Prostate gland (tissue), 2 donors: ENCODE data around the gene LST1. TPM values are rescaled to one million over a fixed set of nuclear protein-coding genes. Genes with fewer than 3 reads are reported as not detected.

Experiments
- DNase-seq: peaks from one replicate; pipeline ENCODE4 v3.0.0-alpha.2; 2019; ENCODE audit warnings: low spot score
- H3K27ac ChIP-seq, 2 donors: fragments of 200-600 bp; sonication (generic); 2 replicates each; pipeline ENCODE4 v1.5.1; 2017 to 2019
- H3K27me3 ChIP-seq: fragments of 200-600 bp; sonication (generic); replicated peaks from 2 replicates; pipeline ENCODE4 v1.5.1; 2019; ENCODE audit not compliant: insufficient read depth
- H3K36me3 ChIP-seq, 2 donors: fragments of 200-600 bp; sonication (generic); 1 replicate in 1 of 2; 2 replicates in 1 of 2; pipeline versions ENCODE4 v1.5.1 to v1.8.1; 2017 to 2019
- H3K4me1 ChIP-seq: fragments of 200-600 bp; sonication (generic); replicated peaks from 2 replicates; pipeline ENCODE4 v1.5.1; 2019
- H3K4me3 ChIP-seq, 2 donors: fragments of 200-600 bp; sonication (generic); 2 replicates each; pipeline ENCODE4 v1.5.1; 2017 to 2019
- H3K9me3 ChIP-seq: fragments of 200-600 bp; sonication (generic); 2 replicates; pipeline ENCODE4 v1.5.1; 2017
- CTCF ChIP-seq, 4 experiments: fragments of 200-600 bp in 2 of 4; fragments of 450-650 bp in 2 of 4; sonication (generic) in 2 of 4; IDR thresholded peaks; 1 replicate in 3 of 4; 2 replicates in 1 of 4; pipeline ENCODE4 v1.5.1; 2016 to 2019; ENCODE audit warnings: antibody characterized with exemption in 4 of 4, mild to moderate bottlenecking in 2 of 4, moderate library complexity in 2 of 4
- POLR2A ChIP-seq: fragments of 450-650 bp; IDR thresholded peaks from one replicate; pipeline ENCODE4 v1.6.1; 2016; ENCODE audit warnings: antibody characterized with exemption, mild to moderate bottlenecking
- POLR2AphosphoS5 ChIP-seq: sonication (generic); formaldehyde crosslinking; IDR thresholded peaks from one replicate; pipeline ENCODE4 v1.6.1; 2017; ENCODE audit warnings: antibody characterized with exemption
- WGBS: methylation state at CpG from one replicate; pipeline ENCODE4 v1.1.5; 2018; 5-methylcytosine and 5-hydroxymethylcytosine counted together
- intact Hi-C: fragments of 100-400 bp; cut with DNase I; formaldehyde crosslinking; loops from one replicate; pipeline ENCODE4 v1.14.2; 2022
- microRNA-seq: library from miRNA; unstranded; fragments of <30 nt; microRNA quantifications from one replicate; pipeline ENCODE4, GENCODE V29; 2016
- small RNA-seq, 2 donors: library from RNA; depleted of rRNA; stranded (forward); fragments of <200 nt; gene quantifications; one replicate each; pipeline ENCODE3, GENCODE V24; 2016
- total RNA-seq, 2 donors: library from RNA; depleted of rRNA; stranded (reverse); fragments of >200 nt; gene quantifications; one replicate each; pipeline ENCODE4 v1.1.0, GENCODE V29; 2016

The LST1 gene
- total RNA-seq, 2 donors from 2014 or later, result 3.1 TPM; not detected in 1

GRCh38 chr6:31634131-31634530 is 48.1 kb downstream of the LST1 start:
- no peaks in the 10 kb centered on the region for H3K4me1 ChIP-seq
- WGBS, result 89% methylated on average over 3 of the region's 3 CpGs
- no peaks in the 10 kb centered on the region for H3K9me3 ChIP-seq
- DNase-seq, result no peak
- intact Hi-C loops, result no loop called here
- no peak overlapping the region for H3K4me3 ChIP-seq
- H3K27me3 ChIP-seq, result no peaks in the 10 kb centered on the region
- TF ChIP-seq POLR2A (no peak), CTCF (IDR thresholded peaks at IDR 0.05) (no peak), POLR2AphosphoS5 (no peak)
- H3K36me3 ChIP-seq, result peaks cover 27 to 37% of the 10 kb centered on the region in 2 donors
- peak overlapping the region in 1 of 2 donors; percentile 32 for H3K27ac ChIP-seq

GRCh38 chr6:31634969-31635575 is 49.0 kb downstream of the LST1 start:
- Histone ChIP-seq H3K36me3 (peaks cover 22 to 40% of the 10 kb centered on the region in 2 donors), H3K4me1 (no peaks in the 10 kb centered on the region), H3K27ac (no peak overlapping the region), H3K9me3 (no peaks in the 10 kb centered on the region), H3K4me3 (no peak overlapping the region), H3K27me3 (no peaks in the 10 kb centered on the region)
- TF ChIP-seq POLR2AphosphoS5 (no peak), POLR2A (no peak), CTCF (IDR thresholded peaks at IDR 0.05) (no peak)
- DNase-seq, result no peak
- WGBS, result 73% methylated on average over 11 of the region's 11 CpGs
- intact Hi-C loops, result no loop called here

DNA sequence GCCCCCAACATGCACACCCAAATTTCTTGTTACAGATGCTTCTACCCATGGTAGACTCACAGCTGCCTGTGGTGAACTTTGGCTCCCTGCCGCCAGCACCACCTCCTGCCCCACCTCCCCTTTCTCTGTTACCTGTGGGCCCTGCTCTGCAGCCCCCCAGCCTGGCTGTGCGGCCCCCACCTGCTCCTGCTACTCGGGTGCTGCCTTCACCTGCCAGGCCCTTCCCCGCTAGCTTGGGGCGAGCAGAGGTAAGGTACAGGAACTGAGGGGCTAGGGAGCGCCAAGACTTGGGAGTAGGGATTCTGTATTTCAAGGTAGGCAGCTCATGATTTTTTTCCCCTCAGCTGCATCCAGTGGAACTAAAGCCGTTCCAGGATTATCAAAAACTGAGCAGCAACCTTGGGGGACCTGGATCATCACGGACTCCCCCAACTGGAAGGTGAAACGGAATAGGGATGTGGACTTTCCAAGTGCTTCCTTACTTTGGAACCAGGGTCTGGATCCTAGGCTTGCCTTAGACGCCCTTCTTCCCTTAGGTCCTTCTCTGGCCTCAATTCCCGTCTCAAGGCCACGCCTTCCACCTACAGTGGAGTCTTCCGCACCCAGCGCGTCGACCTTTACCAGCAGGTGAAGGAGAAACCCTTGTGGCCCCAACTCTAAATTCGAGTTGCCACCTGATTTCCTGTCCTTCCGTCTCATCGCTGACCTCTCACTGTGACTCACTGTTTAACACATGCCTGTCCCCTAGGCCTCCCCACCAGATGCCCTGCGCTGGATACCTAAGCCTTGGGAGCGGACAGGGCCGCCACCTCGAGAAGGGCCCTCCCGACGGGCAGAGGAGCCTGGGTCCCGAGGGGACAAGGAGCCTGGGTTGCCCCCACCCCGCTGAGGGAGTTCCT is 50.9 kb downstream of the LST1 start:
- Histone ChIP-seq H3K9me3 (no peaks in the 10 kb centered on the region), H3K36me3 (peaks cover 31 to 44% of the 10 kb centered on the region in 2 donors), H3K27ac (no peak overlapping the region), H3K4me1 (no peaks in the 10 kb centered on the region), H3K27me3 (no peaks in the 10 kb centered on the region), H3K4me3 (no peak overlapping the region)
- TF ChIP-seq POLR2A, result no peak
- TF ChIP-seq POLR2AphosphoS5, result no peak
- TF ChIP-seq CTCF (IDR thresholded peaks at IDR 0.05), result no peak
- intact Hi-C loops, result no loop called here
- DNase-seq, result no peak
- 74% methylated on average over 27 of the region's 27 CpGs for WGBS

Small RNAs within 50 kb of the gene (microRNA-seq; reads per million reads assigned to microRNA genes)
- 0.25 reads per million for gene MIR6832

Small RNAs within 50 kb of the gene (small RNA-seq; reads per million reads assigned to genes)
- gene MIR6832 (0 to 0.10 reads per million in 2 donors), gene SNORA38 (6.6 to 11.1 reads per million in 2 donors), gene SNORD117 (230 to 261 reads per million in 2 donors), gene SNORD84 (0 reads per million in 2 donors), gene UQCRHP1 (0 reads per million in 2 donors)

Other genes with a start within 250 kb of the LST1 start
- gene HLA-B, start 229.1 kb upstream of the LST1 start, total RNA-seq, result 100 to 1,000 TPM; 846 to 899 TPM
- 10 to 100 TPM; 16.1 to 22.8 TPM for gene MICA, start 182.7 kb upstream of the LST1 start, total RNA-seq
- 1 to 10 TPM; 1.3 to 5.5 TPM for gene MICB, start 88.1 kb upstream of the LST1 start, total RNA-seq
- not detected for gene MCCD1, start 57.3 kb upstream of the LST1 start, total RNA-seq
- 100 to 1,000 TPM; 227 to 390 TPM for gene DDX39B, start 44.3 kb upstream of the LST1 start, total RNA-seq
- under 1 TPM; 0.36 to 0.74 TPM for gene ATP6V1G2, start 39.7 kb upstream of the LST1 start, total RNA-seq
- gene NFKBIL1, start 38.7 kb upstream of the LST1 start, total RNA-seq, result 10 to 100 TPM; 38.0 to 48.7 TPM
- gene LTA, start 14.0 kb upstream of the LST1 start, total RNA-seq, result 1 to 10 TPM in 1 of 2 donors, not detected in 1; 1.2 TPM
- gene TNF, start 10.7 kb upstream of the LST1 start, total RNA-seq, result under 1 TPM in 1 of 2 donors, not detected in 1; 0.23 TPM
- under 1 TPM in 1 of 2 donors, not detected in 1; 0.97 TPM for gene LTB, start 3.9 kb upstream of the LST1 start, total RNA-seq
- not detected for gene NCR3, start 6.7 kb downstream of the LST1 start, total RNA-seq
- 10 to 100 TPM; 11.1 to 14.6 TPM for gene AIF1, start 29.0 kb downstream of the LST1 start, total RNA-seq
- 100 to 1,000 TPM; 129 to 247 TPM for gene PRRC2A, start 34.4 kb downstream of the LST1 start, total RNA-seq
- gene BAG6, start 66.4 kb downstream of the LST1 start, total RNA-seq, result 100 to 1,000 TPM; 261 to 537 TPM
- 1 to 10 TPM; 1.6 to 6.8 TPM for gene APOM, start 69.6 kb downstream of the LST1 start, total RNA-seq
- gene C6orf47, start 74.5 kb downstream of the LST1 start, total RNA-seq, result 10 to 100 TPM; 25.5 to 30.1 TPM
- 10 to 100 TPM; 19.7 to 28.1 TPM for gene GPANK1, start 78.7 kb downstream of the LST1 start, total RNA-seq
- 100 to 1,000 TPM; 214 to 285 TPM for gene CSNK2B, start 79.8 kb downstream of the LST1 start, total RNA-seq
- 10 to 100 TPM in 1 of 2 donors, 1 to 10 TPM in 1; 1.8 to 13.0 TPM for gene LY6G5B, start 83.7 kb downstream of the LST1 start, total RNA-seq
- gene LY6G5C, start 94.8 kb downstream of the LST1 start, total RNA-seq, result 1 to 10 TPM; 1.6 to 2.6 TPM
- gene ABHD16A, start 117.0 kb downstream of the LST1 start, total RNA-seq, result 10 to 100 TPM; 78.1 to 83.6 TPM
- gene LY6G6F, start 120.6 kb downstream of the LST1 start, total RNA-seq, result 1 to 10 TPM in 1 of 2 donors, not detected in 1; 3.7 TPM
- gene LY6G6D, start 129.1 kb downstream of the LST1 start, total RNA-seq, result not detected
- not detected for gene LY6G6C, start 135.5 kb downstream of the LST1 start, total RNA-seq
- under 1 TPM in 1 of 2 donors, not detected in 1; 0.74 TPM for gene MPIG6B, start 137.1 kb downstream of the LST1 start, total RNA-seq
- gene DDAH2, start 143.0 kb downstream of the LST1 start, total RNA-seq, result 10 to 100 TPM; 73.3 to 83.7 TPM
- 100 to 1,000 TPM; 224 to 331 TPM for gene CLIC1, start 150.3 kb downstream of the LST1 start, total RNA-seq
- gene MSH5, start 153.7 kb downstream of the LST1 start, total RNA-seq, result 10 to 100 TPM; 10.5 to 72.4 TPM
- 10 to 100 TPM in 1 of 2 donors, 1 to 10 TPM in 1; 1.9 to 15.7 TPM for gene SAPCD1, start 176.4 kb downstream of the LST1 start, total RNA-seq
- 10 to 100 TPM in 1 of 2 donors, 1 to 10 TPM in 1; 2.7 to 13.0 TPM for gene VWA7, start 191.1 kb downstream of the LST1 start, total RNA-seq
- 10 to 100 TPM; 38.5 to 49.9 TPM for gene VARS1, start 209.5 kb downstream of the LST1 start, total RNA-seq
- gene LSM2, start 220.7 kb downstream of the LST1 start, total RNA-seq, result 10 to 100 TPM; 51.9 to 52.5 TPM
- 1 to 10 TPM; 1.5 to 8.5 TPM for gene HSPA1L, start 229.0 kb downstream of the LST1 start, total RNA-seq
- gene HSPA1A, start 229.3 kb downstream of the LST1 start, total RNA-seq, result 100 to 1,000 TPM; 230 to 440 TPM
- 100 to 1,000 TPM; 331 to 360 TPM for gene HSPA1B, start 241.5 kb downstream of the LST1 start, total RNA-seq